GM23338 (cell line): ENCODE results near the gene STX8. TPM values are rescaled to one million over a fixed set of nuclear protein-coding genes. Genes with fewer than 3 reads are reported as not detected.
A peak's percentile ranks its signal among the peaks of the same experiment; 100 is the strongest.

ENCODE experiments used
- ATAC-seq: fragments of 200-7000 bp; cut with Tn5 transposase; 3 replicates; pipeline ENCODE4 v1.9.1; 2020
- DNase-seq: peaks from one replicate; pipeline ENCODE4 v3.0.0-alpha.2; 2015; ENCODE audit warnings: low spot score
- H2AFZ ChIP-seq: fragments of 200-600 bp; sonication (generic); 2 replicates; pipeline ENCODE4 v1.8.0; 2016; ENCODE audit warnings: antibody characterized with exemption, mild to moderate bottlenecking, moderate library complexity
- H3F3A ChIP-seq: fragments of 200-600 bp; sonication (generic); replicated peaks from 2 replicates; pipeline ENCODE4 v1.8.0; 2017; ENCODE audit warnings: antibody characterized with exemption, mixed run types, low read depth
- H3K27ac ChIP-seq: fragments of 200-600 bp; sonication (generic); 2 replicates; pipeline ENCODE4 v1.6.1; 2016; ENCODE audit warnings: low read depth
- H3K27me3 ChIP-seq: fragments of 200-600 bp; sonication (generic); 2 replicates; pipeline ENCODE4 v1.8.0; 2016; ENCODE audit warnings: mild to moderate bottlenecking, mixed run types, moderate library complexity; ENCODE audit not compliant: insufficient read depth
- H3K36me3 ChIP-seq: fragments of 200-600 bp; sonication (generic); 2 replicates; pipeline ENCODE4 v1.8.0; 2016; ENCODE audit warnings: mild to moderate bottlenecking; ENCODE audit not compliant: insufficient read depth
- H3K4me1 ChIP-seq: fragments of 200-600 bp; sonication (generic); 2 replicates; pipeline ENCODE4 v1.8.0; 2016; ENCODE audit warnings: mild to moderate bottlenecking, moderate library complexity; ENCODE audit not compliant: insufficient read depth
- H3K4me2 ChIP-seq: fragments of 200-600 bp; sonication (generic); 2 replicates; pipeline ENCODE4 v1.7.1; 2017; ENCODE audit warnings: mixed run types
- H3K4me3 ChIP-seq: fragments of 200-600 bp; sonication (generic); 2 replicates; pipeline ENCODE4 v1.6.1; 2016; ENCODE audit warnings: mixed run types
- H3K79me2 ChIP-seq: fragments of 200-600 bp; sonication (generic); replicated peaks from 2 replicates; pipeline ENCODE4 v1.8.0; 2017; ENCODE audit warnings: mild to moderate bottlenecking; ENCODE audit not compliant: insufficient read depth
- H3K9me2 ChIP-seq: fragments of 200-600 bp; sonication (generic); 2 replicates; pipeline ENCODE4 v1.8.0; 2017; ENCODE audit not compliant: insufficient read depth
- H4K20me1 ChIP-seq: fragments of 200-600 bp; sonication (generic); replicated peaks from 2 replicates; pipeline ENCODE4 v1.8.0; 2017; ENCODE audit warnings: mild to moderate bottlenecking; ENCODE audit not compliant: insufficient read depth
- H3K27ac Mint-ChIP-seq: 2 replicates; pipeline ENCODE4 v1.8.0; 2020; ENCODE audit warnings: inconsistent platforms, mild to moderate bottlenecking, moderate library complexity, mixed read lengths
- H3K27me3 Mint-ChIP-seq: 3 replicates; pipeline ENCODE4 v1.8.0; 2022; ENCODE audit warnings: low read depth, mild to moderate bottlenecking, moderate library complexity, mixed read lengths, inconsistent platforms; ENCODE audit not compliant: insufficient read depth, poor library complexity
- H3K36me3 Mint-ChIP-seq: 3 replicates; pipeline ENCODE4 v1.8.0; 2021; ENCODE audit warnings: low read depth, mild to moderate bottlenecking, inconsistent platforms, moderate library complexity, mixed read lengths
- H3K4me1 Mint-ChIP-seq: 3 replicates; pipeline ENCODE4 v1.8.0; 2020; ENCODE audit warnings: mild to moderate bottlenecking, inconsistent platforms, mixed read lengths
- H3K4me3 Mint-ChIP-seq: 3 replicates; pipeline ENCODE4 v1.8.0; 2021; ENCODE audit warnings: moderate library complexity, mild to moderate bottlenecking, inconsistent platforms, mixed read lengths
- H3K9me3 Mint-ChIP-seq: 3 replicates; pipeline ENCODE4 v1.8.0; 2020; ENCODE audit warnings: moderate library complexity, mild to moderate bottlenecking, inconsistent platforms, mixed read lengths
- CREB1 ChIP-seq: fragments of 250-450 bp; sonication (Bioruptor Pico); IDR thresholded peaks from 2 replicates; pipeline ENCODE4 v1.5.0; 2020; ENCODE audit warnings: low read depth, mild to moderate bottlenecking, moderate library complexity
- EZH2 ChIP-seq: fragments of 200-600 bp; sonication (generic); IDR thresholded peaks from one replicate; pipeline ENCODE4 v1.8.0; 2017; ENCODE audit warnings: antibody characterized with exemption, mild to moderate bottlenecking, low read depth; ENCODE audit not compliant: unreplicated experiment
- EZH2phosphoT487 ChIP-seq: fragments of 200-600 bp; sonication (generic); IDR thresholded peaks from one replicate; pipeline ENCODE4 v1.8.1; 2018; ENCODE audit warnings: antibody characterized with exemption; ENCODE audit not compliant: unreplicated experiment
- JUNB ChIP-seq: IDR thresholded peaks from one replicate; pipeline ENCODE4 v1.6.1; 2016; ENCODE audit warnings: antibody characterized with exemption; ENCODE audit not compliant: unreplicated experiment
- NANOG ChIP-seq: IDR thresholded peaks from 2 replicates; pipeline ENCODE4 v1.6.1; 2016; ENCODE audit warnings: antibody characterized with exemption, borderline replicate concordance
- POLR2AphosphoS5 ChIP-seq: IDR thresholded peaks from 2 replicates; pipeline ENCODE4 v1.6.1; 2016; ENCODE audit warnings: antibody characterized with exemption, low read depth
- ZNF114 ChIP-seq: fragments of 250-450 bp; sonication (Bioruptor Pico); IDR thresholded peaks from 2 replicates; pipeline ENCODE4 v1.5.0; 2020; ENCODE audit warnings: mild to moderate bottlenecking, moderate library complexity
- ZNF331 ChIP-seq: fragments of 250-450 bp; sonication (Bioruptor Pico); IDR thresholded peaks from 2 replicates; pipeline ENCODE4 v1.5.0; 2020; ENCODE audit warnings: low read depth, mild to moderate bottlenecking, moderate library complexity
- polyA plus RNA-seq: library from polyadenylated mRNA; unstranded; fragments of >200 nt; fragmentation: Nextera tagmentation; extraction: Ambion mirVana; gene quantifications from 2 replicates; pipeline ENCODE4 v1.2.1, GENCODE V29; 2016
- total RNA-seq: library from RNA; depleted of rRNA; stranded (reverse); fragments of >200 nt; shearing (Covaris generic); gene quantifications from 2 replicates; pipeline ENCODE4 v1.2.3, GENCODE V29; 2014
- TF ChIP-seq, protein P1 (sequence below): IDR thresholded peaks from one replicate; pipeline ENCODE4 v1.6.1; 2018; ENCODE audit warnings: antibody characterized with exemption; ENCODE audit not compliant: unreplicated experiment
- TF ChIP-seq, protein P2 (sequence below): IDR thresholded peaks from 2 replicates; pipeline ENCODE4 v1.6.1; 2016; ENCODE audit warnings: antibody characterized with exemption
- TF ChIP-seq, protein P3 (sequence below), 2 experiments: fragments of 200-600 bp in 1 of 2; sonication (generic) in 1 of 2; conservative IDR thresholded peaks; 2 replicates each; pipeline versions ENCODE4 v1.5.1 to v1.6.1; 2016 to 2017; ENCODE audit warnings: antibody characterized with exemption in 2 of 2, low read depth in 2 of 2, mild to moderate bottlenecking in 2 of 2, moderate library complexity in 1 of 2

STX8 gene
- total and polyA plus RNA-seq, 2 experiments from 2014 or later, result 59.4 to 82.3 TPM

DNA sequence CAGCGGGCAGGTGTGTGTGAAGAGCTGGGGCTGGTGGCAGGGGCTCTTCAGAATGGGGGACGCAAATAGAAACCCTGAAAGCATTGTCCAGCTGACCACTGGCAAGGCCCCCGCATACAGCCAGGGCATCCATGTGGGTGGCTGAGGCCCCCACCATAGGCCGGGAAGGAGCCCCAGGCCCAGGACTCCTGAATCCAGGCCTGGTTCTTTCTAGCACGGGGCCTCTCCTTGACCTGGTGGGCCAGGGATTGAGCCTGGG is 353.8 kb downstream of the STX8 start:
- H3K4me2 ChIP-seq, result no peak overlapping the region
- no peaks in the 10 kb centered on the region for H3K9me2 ChIP-seq
- no peak overlapping the region for H2AFZ ChIP-seq
- no peaks in the 10 kb centered on the region for H4K20me1 ChIP-seq
- H3K36me3 ChIP-seq, result no peaks in the 10 kb centered on the region
- no peaks in the 10 kb centered on the region; the same call in 1 of the 2 replicates for H3K4me1 ChIP-seq
- no peak overlapping the region for H3K4me3 ChIP-seq
- DNase-seq, result no peak
- peaks cover 19% of the 10 kb centered on the region for H3K4me1 Mint-ChIP-seq
- no peak for ATAC-seq
- H3K4me3 Mint-ChIP-seq, result no peak overlapping the region
- TF ChIP-seq JUNB, result no peak
- TF ChIP-seq, protein P1, sequence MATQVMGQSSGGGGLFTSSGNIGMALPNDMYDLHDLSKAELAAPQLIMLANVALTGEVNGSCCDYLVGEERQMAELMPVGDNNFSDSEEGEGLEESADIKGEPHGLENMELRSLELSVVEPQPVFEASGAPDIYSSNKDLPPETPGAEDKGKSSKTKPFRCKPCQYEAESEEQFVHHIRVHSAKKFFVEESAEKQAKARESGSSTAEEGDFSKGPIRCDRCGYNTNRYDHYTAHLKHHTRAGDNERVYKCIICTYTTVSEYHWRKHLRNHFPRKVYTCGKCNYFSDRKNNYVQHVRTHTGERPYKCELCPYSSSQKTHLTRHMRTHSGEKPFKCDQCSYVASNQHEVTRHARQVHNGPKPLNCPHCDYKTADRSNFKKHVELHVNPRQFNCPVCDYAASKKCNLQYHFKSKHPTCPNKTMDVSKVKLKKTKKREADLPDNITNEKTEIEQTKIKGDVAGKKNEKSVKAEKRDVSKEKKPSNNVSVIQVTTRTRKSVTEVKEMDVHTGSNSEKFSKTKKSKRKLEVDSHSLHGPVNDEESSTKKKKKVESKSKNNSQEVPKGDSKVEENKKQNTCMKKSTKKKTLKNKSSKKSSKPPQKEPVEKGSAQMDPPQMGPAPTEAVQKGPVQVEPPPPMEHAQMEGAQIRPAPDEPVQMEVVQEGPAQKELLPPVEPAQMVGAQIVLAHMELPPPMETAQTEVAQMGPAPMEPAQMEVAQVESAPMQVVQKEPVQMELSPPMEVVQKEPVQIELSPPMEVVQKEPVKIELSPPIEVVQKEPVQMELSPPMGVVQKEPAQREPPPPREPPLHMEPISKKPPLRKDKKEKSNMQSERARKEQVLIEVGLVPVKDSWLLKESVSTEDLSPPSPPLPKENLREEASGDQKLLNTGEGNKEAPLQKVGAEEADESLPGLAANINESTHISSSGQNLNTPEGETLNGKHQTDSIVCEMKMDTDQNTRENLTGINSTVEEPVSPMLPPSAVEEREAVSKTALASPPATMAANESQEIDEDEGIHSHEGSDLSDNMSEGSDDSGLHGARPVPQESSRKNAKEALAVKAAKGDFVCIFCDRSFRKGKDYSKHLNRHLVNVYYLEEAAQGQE, result no peak
- TF ChIP-seq CREB1 (CRISPR knock-in tag), result no peak
- H3K27ac Mint-ChIP-seq, result no peak overlapping the region
- H3F3A ChIP-seq, result no peaks in the 10 kb centered on the region
- peaks cover 2% of the 10 kb centered on the region; the same call in 1 of the 3 replicates for H3K36me3 Mint-ChIP-seq
- H3K27me3 Mint-ChIP-seq, result peaks cover 17% of the 10 kb centered on the region
- peaks cover 2% of the 10 kb centered on the region; the same call in 1 of the 3 replicates for H3K9me3 Mint-ChIP-seq
- no peaks in the 10 kb centered on the region for H3K27me3 ChIP-seq
- H3K79me2 ChIP-seq, result no peaks in the 10 kb centered on the region
- no peak overlapping the region for H3K27ac ChIP-seq

DNA sequence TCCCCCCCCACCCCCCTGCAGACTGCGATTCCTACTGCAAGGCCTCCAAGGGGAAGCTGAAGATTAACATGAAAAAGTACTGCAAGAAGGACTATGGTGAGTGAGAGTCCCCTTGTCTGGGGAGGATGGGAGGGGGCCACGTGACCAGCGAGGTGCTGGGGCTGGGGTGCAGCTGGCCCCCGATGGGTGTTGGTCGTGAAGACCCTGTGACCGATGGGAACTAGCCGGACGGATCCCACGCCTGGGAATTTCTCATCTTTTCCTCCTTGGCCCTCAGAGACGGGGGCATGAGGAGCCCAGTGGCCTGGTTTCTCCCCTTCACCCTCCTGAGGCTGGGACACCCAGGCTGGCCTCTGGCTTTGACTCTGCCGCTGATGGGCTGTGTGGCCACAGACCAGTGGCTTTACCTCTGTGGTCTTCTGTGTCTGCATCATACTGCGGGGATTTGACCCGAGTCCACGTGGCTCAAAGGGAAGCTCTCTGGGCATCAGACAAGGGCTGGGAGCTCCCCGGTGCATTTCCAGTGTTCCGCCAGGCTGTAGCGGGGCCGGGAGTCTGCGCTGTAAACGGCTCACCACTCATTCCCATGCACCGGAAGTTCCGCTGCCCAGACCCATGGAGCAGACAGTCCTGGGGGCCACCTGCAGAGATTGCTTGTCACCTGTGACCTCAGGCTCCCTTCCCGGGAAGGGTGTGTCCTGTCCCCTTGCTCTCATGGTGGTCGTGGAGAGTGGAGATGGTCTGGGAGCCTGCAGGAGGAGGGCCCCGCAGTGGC is 354.3 kb downstream of the STX8 start:
- Mint-ChIP-seq H3K27ac (no peak overlapping the region), H3K9me3 (peaks cover 6% of the 10 kb centered on the region; the same call in 2 of the 3 replicates), H3K4me3 (no peak overlapping the region), H3K27me3 (peaks cover 19% of the 10 kb centered on the region), H3K36me3 (peaks cover 2% of the 10 kb centered on the region; the same call in 1 of the 3 replicates), H3K4me1 (peaks cover 19% of the 10 kb centered on the region)
- H3K9me2 ChIP-seq, result no peaks in the 10 kb centered on the region
- H2AFZ ChIP-seq, result peak overlapping the region; percentile 32; the same call in 1 of the 2 replicates
- H3K27ac ChIP-seq, result no peak overlapping the region
- no peak for DNase-seq
- H3K79me2 ChIP-seq, result no peaks in the 10 kb centered on the region
- H3K27me3 ChIP-seq, result no peaks in the 10 kb centered on the region
- no peak overlapping the region for H3K4me3 ChIP-seq
- H4K20me1 ChIP-seq, result no peaks in the 10 kb centered on the region
- no peaks in the 10 kb centered on the region; the same call in 1 of the 2 replicates for H3K4me1 ChIP-seq
- H3K36me3 ChIP-seq, result no peaks in the 10 kb centered on the region
- no peak overlapping the region for H3K4me2 ChIP-seq
- no peak for ATAC-seq
- H3F3A ChIP-seq, result no peaks in the 10 kb centered on the region
- TF ChIP-seq, protein P1, result no peak
- TF ChIP-seq, protein P2, sequence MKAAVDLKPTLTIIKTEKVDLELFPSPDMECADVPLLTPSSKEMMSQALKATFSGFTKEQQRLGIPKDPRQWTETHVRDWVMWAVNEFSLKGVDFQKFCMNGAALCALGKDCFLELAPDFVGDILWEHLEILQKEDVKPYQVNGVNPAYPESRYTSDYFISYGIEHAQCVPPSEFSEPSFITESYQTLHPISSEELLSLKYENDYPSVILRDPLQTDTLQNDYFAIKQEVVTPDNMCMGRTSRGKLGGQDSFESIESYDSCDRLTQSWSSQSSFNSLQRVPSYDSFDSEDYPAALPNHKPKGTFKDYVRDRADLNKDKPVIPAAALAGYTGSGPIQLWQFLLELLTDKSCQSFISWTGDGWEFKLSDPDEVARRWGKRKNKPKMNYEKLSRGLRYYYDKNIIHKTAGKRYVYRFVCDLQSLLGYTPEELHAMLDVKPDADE, result no peak
- no peak for TF ChIP-seq EZH2phosphoT487
- TF ChIP-seq POLR2AphosphoS5, result no peak
- TF ChIP-seq EZH2, result no peak
- TF ChIP-seq, protein P3, sequence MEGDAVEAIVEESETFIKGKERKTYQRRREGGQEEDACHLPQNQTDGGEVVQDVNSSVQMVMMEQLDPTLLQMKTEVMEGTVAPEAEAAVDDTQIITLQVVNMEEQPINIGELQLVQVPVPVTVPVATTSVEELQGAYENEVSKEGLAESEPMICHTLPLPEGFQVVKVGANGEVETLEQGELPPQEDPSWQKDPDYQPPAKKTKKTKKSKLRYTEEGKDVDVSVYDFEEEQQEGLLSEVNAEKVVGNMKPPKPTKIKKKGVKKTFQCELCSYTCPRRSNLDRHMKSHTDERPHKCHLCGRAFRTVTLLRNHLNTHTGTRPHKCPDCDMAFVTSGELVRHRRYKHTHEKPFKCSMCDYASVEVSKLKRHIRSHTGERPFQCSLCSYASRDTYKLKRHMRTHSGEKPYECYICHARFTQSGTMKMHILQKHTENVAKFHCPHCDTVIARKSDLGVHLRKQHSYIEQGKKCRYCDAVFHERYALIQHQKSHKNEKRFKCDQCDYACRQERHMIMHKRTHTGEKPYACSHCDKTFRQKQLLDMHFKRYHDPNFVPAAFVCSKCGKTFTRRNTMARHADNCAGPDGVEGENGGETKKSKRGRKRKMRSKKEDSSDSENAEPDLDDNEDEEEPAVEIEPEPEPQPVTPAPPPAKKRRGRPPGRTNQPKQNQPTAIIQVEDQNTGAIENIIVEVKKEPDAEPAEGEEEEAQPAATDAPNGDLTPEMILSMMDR (conservative IDR thresholded peaks at IDR 0.05; ENCODE audit: low read depth in 2 of 2), result no peak
- TF ChIP-seq JUNB, result no peak
- no peak for TF ChIP-seq ZNF114 (CRISPR knock-in tag)
- TF ChIP-seq NANOG, result no peak
- no peak for TF ChIP-seq CREB1 (CRISPR knock-in tag)
- no peak for TF ChIP-seq ZNF331
